Effector CD4-positive, alpha-beta T cell (primary cell): ENCODE measurements around the gene ZNF813.
"Not testable (repeated sequence)": the region's sequence is repeated elsewhere in the genome, so short reads cannot be mapped to it uniquely, and the experiment has no call there.

ENCODE experiments used
- DNase-seq: peaks from one replicate; pipeline ENCODE4 v3.0.0-alpha.2; 2020

ZNF813 gene

DNA sequence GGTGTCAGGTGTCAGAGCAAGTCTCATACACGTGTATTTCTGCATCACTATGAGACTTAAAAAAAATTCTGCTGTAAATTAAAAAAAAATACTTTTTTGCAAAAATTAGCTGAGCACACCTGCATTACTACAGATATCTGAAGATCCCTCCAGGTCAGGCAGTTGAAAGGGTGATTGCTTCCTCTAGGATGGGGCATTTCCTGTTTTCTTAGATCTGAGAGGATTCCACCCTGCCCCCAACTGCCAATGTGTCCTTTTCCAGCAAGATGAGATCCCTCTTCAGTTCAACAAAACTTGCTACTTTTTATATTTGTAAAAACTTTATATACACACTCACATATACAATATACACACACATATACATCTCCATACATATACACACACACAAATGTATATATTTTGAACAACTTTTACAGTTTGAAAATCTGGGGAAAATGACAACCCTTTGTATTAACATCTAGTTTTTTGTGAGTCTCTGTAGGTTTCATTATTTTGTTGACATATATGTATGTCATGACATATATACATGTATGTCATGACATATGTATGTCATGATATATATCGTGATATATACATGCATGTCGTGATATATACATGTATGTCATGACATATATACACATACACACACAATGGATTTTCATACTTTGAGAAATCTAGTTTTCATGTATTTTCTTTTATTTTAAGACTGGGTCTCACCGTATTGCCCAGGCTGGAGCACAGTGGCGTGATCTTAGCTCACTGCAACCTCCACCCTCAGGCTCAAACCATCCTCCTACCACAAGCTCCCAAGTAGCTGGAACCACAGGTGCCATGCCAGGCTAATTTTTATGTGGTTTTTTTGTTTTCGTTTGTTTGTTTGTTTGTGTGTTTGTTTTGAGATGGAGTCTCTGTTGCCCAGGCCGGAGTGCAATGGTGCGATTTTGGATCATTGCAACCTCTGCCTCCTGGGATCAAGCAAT lies 17.8 kb downstream of the ZNF813 start:
- DNase-seq = no peak

GRCh38 chr19:53492153-53492552 lies 24.6 kb downstream of the ZNF813 start:
- DNase-seq = no peak

GRCh38 chr19:53497311-53498023 lies 29.9 kb downstream of the ZNF813 start:
- DNase-seq = not testable (repeated sequence)

- DNase-seq = not testable (repeated sequence)
Observed at GRCh38 chr19:53498024-53498395, 30.5 kb downstream of the ZNF813 start.

- not testable (repeated sequence) for DNase-seq
Observed at GRCh38 chr19:53503151-53503550, 35.6 kb downstream of the ZNF813 start.

DNA sequence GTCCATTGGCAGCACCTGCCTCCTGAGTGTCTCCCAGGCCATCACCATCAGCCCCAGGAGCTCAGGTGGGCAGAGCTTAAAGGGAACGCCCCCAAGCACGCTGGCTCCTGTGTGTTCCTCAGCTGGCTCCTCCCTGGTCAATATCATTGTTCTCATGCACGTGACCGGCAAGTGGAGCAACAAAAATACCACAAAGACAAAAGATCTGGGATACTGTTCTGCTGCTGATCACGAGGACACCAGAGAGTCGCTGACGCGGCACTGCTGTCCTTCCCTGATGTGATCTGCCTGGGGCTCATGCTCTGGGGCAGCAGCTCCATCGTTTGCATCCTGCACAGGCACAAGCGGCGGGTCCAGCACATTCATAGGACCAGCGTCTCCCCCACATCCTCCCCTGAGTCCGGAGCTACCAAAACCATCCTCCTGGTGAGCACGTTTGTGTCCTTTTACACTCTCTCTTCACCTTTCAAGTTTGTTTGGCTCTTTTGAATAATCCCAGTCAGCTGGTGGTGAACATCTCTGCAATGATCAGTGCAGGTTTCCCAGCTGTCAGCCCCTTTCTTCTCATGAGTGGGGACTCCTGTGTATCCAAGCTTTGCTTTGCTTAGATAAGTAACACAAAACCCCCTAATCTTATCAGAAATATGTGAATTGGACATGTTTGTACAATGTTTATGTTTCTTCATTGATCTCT lies 36.3 kb downstream of the ZNF813 start:
- not testable (repeated sequence) for DNase-seq

GRCh38 chr19:53504365-53504703 lies 36.8 kb downstream of the ZNF813 start:
- DNase-seq = not testable (repeated sequence)

- DNase-seq = no peak
Observed at GRCh38 chr19:53504885-53505284, 37.4 kb downstream of the ZNF813 start.

DNA sequence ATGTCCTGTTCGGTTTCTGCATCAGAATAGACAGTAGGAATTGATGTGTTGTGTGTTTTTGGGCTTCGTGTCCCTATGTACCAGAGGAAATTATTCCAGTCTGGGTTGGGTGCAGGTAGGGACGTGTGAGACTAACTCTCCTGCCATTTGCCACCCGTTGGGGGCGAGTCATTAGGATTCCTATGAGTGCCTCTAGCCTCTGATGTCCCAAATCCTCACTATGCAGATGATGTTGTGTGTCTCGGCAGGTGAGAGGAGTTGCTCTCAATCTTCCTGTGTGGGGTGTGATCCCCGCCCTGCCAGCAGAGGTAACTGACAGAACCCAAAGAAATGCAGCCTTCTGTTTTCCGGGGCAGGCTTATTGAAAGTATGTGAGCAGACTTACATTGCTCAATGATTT lies 39.2 kb downstream of the ZNF813 start:
- DNase-seq = no peak

- DNase-seq = no peak
Observed at GRCh38 chr19:53507523-53508442, 40.2 kb downstream of the ZNF813 start.

DNA sequence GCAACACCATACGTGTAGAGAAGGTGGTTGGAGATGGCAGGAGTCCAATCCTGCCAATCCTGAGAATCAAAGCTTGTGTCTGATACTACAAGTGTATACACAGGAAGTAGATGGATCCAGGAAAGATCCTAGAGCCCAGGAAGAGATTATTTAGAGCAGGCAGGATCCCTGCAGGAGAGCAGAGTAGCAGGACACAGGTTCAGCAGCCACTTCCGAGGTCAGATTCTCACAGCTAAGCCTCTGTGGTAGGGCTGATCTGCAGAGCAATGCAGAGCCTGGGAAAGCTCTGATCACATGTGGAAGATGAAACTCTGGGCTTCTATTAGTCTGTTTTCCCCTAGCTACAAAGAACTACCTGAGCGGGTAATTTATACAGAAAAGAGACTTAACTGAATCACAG lies 41.9 kb downstream of the ZNF813 start:
- DNase-seq = no peak

- no peak for DNase-seq
Observed at GRCh38 chr19:53509845-53510244, 42.3 kb downstream of the ZNF813 start.

DNA sequence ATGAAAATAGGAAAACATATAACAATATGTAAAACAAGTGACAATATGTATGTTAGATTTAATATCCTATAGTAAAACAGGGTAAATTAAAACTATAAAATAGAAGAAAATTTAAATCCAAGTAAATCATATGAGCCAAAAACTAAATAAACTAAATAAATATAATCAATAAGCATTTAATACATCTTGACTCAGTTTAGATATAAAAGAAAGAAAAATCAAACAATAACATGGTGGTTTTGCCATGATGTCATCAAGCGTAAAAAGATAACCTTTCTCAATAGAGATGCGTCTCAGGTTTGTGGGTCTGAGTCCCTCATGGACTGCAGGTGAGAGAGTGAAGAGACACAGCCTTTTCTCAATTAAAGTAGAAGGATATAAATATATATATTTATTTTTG lies 43.8 kb downstream of the ZNF813 start:
- no peak for DNase-seq

- DNase-seq = peak; percentile 19
Observed at GRCh38 chr19:53511933-53512374, 44.4 kb downstream of the ZNF813 start.

DNA sequence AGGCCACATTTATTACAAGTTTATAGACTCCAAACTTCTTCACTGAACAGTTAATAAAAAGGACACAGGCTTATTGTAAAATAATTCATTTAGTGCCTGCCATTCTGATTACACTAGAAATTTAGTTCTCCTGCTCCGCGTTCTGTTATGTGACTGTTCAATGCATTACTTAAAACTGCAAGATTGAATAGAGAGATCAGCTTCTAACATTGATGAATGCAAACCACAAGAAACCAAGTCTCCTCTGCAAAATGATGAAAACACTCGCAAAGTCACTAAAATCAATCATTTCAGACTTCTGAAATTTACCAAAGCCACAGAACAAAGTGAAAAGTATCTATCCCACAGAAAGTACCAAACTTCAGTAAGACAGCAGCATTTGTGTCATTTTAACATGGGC lies 47.5 kb downstream of the ZNF813 start:
- DNase-seq = not testable (repeated sequence)

DNA sequence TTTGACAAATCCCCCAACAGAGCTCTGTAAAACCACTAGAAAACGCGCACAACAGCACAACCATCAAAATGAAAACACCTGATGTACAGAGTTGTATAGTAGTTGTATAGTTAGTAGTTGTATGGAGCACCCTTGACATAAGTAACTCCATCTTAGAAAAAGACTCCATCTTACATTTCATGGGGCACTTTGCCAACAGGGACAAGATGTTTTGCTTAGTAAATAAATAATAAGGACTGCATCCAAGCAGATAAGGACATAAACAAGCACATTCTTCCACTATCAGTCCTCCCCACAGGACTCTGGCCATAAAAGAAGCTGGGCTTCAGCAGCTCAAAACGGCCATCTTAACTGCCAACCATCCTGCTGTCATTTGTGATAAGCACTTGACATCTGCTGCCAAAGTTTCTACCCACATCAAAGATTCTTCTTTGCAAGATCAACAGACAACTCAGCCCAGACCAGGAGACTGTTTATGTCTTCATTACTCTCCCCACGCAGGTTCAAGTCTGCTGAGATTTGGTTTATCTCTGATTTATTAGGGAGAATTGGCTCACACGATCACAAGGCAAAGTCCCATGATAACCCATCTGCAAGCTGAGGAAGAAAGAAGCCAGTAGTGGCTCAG lies 49.7 kb downstream of the ZNF813 start:
- no peak for DNase-seq

- no peak for DNase-seq
Observed at GRCh38 chr19:53518121-53518520, 50.6 kb downstream of the ZNF813 start.

DNA sequence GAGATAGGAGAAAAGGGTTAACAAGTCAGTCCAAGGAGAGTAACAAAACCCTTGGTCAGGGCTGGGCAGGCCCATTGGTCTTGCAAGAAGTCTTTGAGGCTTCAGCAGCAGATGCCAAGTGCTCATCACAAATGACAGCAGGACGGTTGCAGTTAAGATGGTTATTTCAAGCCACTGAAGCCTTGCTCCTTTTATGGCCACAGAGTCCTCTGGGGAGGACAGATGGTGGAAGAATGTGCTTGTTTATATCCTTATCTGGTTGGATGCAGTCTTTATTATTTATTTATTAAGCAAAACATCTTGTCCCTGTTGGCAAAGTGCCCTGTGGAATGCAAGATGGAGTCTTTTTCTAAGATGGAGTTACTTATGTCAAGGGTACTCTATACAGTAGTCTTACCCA lies 51.2 kb downstream of the ZNF813 start:
- no peak for DNase-seq

DNA sequence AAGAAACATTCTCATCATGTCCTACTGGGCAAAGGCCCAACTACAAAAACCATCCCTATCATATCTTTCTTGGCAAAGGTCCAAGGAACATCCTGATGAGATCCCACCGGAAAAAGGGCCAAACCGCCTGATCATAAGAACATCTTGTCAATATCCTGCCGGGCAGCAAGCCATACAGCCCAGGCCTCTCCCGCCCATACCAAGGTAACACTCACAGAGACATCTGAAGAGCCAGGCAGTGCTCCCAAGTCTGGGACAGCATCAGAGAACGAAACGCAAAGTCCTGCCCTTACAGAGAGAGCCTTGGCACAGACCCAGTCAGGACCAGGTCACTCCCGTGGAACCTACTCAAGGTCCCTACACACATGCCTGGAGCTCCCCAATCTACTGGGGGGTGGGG lies 51.9 kb downstream of the ZNF813 start:
- DNase-seq = no peak

GRCh38 chr19:53520163-53520546 lies 52.6 kb downstream of the ZNF813 start:
- DNase-seq = no peak

DNA sequence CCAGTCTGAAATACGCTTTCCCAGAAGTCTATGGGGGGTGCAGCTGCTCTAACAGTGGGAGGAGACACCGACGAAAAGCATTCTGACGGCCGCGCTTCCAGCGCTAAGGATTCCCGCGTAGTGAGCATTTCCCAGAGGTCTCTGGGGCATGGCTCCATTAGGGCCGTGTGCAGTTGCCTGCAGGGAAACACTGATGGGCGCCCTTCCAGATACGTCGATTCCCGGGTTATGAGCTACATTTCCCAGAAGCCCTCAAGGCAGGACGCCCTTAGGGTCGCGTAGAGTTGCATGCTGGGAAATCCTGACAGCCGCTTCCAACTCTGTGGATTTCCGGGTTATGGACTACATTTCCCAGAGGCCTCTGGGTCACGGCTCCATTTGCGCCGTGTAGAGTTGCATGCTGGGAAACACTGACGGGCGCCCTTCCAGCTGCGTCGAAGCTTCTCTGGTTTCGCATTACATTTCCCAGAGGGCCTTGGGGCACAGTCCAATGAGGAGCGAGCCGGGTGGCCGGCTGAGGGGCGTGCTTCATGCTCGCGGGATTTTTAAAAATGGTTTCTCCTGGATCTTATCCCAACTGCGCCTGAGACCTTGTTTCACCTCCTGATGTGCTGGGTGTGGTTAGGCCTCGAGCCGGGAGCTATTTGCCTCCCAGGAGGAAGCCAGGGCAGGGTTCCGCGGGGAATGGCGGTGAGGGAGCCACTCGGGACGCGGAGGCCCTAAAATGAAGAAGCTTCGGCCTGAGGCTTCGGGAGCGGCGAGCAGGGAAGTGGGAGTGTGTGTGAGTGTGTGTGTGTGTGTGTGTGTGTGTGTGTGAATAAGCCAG lies 53.2 kb downstream of the ZNF813 start:
- peak; percentile 86 for DNase-seq
